HG03469 (cell line): ENCODE measurements around the gene KRT74.

ENCODE experiments used
- ATAC-seq: cut with Tn5 transposase; IDR thresholded peaks from one replicate; pipeline ENCODE4 v1.9.1; 2021; ENCODE audit warnings: mild to moderate bottlenecking, moderate library complexity, moderate number of reproducible peaks; ENCODE audit not compliant: unreplicated experiment

KRT74 gene

DNA sequence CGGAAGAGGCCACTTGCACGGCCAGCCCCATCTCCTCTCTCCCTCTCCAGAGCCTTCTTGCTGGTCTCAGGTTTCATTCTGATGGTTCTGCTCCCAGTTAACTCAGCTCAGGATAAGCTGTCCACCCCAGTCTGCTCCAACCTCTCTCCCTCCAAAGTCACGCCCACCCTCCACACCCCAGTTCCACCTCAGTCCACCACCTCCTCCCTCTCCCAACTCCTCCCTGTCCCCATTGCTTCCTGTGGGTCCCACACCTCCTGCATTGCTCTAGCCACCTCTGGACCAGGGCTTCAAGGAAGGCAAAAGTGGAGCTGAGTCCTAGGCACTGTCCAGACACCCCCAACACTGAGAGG is 33.8 kb downstream of the KRT74 start:
- no peak for ATAC-seq

- ATAC-seq, result no peak
These were observed 34.4 kb downstream of the KRT74 start for GRCh38 chr12:52539083-52539820.

DNA sequence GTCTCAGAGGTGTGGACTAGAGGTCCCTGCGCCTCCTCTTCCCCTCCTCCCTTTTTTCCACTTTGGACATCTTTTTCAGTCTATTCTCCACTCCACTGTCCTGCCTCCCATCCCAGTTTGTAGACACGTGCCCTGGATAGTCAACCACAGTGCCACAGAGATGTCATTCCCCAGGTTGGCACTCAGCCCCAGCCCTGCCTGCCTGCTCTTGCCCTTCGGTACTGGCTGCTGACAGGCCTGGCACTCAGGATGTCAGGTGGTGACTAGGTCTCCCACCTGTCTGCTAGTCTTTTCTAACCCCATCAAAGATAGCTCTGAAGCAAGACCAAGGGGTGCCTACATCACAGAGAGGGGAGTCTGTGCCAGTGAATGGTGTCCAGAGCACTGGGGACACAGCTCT is 36.5 kb downstream of the KRT74 start:
- ATAC-seq, result no peak

DNA sequence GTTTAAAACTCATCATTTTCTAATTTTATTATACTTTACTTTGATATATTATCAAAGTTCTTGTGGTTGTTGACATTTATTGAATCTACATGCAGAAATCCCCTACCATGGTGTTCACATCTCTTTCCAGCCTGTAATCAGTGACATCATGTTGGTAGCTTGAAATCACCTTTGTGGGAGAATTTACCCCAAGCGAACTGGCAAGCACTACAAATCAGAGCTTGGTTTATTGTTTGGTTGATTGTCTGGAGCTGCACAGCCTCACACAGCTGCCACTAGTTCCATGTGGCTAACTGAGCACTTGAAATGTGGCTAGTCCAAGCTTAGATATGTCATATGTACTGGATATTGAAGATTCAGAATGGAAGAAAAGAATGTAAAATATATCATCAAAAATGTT is 38.1 kb downstream of the KRT74 start:
- ATAC-seq, result no peak

DNA sequence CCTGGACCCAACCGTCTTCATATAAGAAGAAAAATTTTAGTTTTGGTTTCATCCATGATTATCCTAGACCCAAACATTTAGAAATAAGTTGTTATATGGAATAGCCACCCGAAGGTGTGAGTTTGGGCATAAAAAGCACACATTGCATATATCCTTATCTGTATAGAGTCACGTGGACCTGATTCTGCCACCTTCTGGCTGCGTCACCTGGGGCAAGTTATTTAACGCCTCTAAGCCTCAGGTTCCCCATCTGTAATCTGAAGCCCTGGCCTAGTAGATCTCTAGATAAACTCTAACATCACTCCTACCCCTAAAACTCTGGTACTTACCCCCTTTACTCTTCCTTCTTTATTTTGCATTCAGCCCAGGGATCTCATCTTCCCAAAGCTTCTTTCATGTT is 39.2 kb downstream of the KRT74 start:
- no peak for ATAC-seq

DNA sequence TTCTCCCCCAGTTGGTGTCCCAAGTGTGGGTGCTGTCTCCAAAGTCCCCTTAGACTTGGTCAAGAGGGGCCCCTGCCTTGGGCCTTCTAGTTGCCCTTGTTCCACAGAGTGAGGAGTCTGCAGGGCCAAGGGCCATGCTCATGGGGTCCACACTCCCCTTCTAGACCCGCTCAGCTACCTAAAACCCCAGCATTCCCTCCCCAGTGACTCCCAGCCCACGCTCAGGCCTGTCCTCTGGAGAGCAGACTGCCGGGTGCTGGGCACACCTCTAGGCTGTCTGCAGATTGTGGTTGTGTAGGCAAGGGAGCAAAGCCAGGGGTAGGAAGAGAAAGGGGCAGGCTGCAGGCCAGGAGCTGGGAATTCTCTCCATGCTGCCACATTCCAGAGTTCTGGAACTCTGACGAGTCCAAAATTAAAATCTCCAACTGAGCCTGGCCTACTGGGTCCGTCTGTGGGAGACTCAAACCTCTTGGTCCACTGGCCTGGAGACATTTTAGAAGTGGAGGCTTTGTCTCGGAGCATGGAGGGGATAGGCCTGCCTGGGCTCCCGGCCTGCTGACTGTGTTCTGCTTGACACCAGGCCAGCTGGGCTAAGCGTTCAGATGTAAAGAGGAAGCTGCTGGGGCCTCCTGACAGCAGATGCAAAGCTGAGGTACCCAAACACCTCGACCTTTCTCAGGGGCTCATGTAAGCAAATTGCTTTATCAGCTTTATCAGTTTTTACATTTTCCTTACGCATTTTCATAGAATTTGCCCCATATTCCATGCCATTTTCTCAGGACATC is 39.8 kb downstream of the KRT74 start:
- ATAC-seq, result no peak

GRCh38 chr12:52532636-52533035 is 41.0 kb downstream of the KRT74 start:
- ATAC-seq, result no peak

DNA sequence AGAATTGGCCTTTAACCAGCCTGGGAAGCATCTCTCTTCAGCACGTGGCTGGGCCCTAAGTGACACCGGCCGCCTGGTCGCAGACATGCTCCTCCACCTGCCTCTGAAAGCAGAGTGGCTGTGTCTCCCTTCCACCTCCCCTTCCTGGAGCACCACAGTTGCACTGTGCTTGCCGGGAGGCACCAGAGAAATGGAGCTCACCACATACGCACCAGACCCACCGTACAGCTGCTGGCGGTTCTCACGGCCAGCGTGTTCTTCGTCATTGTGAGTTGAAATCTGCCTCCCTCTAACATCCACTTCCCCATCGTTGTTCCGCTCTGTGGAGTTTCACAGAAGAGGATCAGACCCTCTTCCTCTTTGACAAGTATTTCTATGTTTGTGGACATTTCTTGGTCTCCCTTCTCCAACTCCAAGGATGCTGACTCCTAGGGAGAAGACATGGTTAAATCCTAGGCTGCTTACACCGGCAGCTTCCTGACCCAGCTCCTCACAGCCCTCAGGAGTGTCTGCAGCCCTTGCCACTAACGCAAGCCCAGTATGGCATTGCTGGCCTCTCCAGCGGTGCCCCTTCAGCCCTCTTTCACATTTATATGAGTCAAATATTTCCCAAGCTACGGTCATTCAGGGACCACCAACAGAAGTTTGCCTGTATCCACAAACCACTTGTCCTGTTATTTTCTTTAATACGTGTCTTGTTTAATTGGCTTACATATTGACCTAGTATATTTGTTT is 41.9 kb downstream of the KRT74 start:
- ATAC-seq, result no peak

DNA sequence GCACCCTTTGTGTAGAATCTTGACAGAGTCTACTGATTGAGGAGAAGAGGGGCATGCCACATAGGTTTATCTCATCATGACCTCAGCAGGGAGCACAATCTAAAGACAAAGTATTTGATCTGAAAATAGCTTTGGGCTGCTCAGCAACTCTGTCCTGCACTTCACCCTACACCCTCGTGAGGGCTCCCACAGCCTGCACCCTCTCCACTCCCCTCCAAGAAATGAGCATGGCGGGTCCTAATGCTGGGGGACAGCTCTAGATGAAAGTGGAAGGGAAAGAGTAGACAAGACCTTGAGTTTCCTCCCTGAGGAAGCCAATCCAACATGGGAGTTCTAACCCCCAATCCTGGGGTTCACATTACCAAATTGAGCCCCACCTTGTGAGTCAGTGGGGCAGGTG is 42.7 kb downstream of the KRT74 start:
- no peak for ATAC-seq

- ATAC-seq, result no peak
These were observed 43.3 kb downstream of the KRT74 start for GRCh38 chr12:52530366-52530765.

DNA sequence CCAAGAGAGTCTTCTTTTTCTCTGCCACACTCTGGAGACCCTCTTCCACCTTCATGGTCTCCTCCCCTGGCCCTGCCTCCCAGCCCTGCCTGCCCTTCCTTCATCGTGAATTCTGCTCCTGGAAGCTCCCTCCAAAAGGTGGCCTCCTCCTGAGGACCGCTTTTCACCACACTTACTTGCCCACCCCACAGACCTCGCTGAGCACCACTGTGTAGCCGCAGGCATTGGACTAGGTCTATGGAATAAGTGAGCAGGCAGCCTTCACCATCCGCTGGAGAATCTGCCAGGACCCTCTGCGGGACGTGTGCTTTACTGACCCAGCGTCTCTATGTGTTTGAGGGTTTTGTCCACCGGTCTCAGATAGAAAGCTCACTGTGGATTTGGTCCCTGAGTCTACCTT is 43.8 kb downstream of the KRT74 start:
- no peak for ATAC-seq

- no peak for ATAC-seq
These were observed 44.2 kb downstream of the KRT74 start for GRCh38 chr12:52529417-52529816.

DNA sequence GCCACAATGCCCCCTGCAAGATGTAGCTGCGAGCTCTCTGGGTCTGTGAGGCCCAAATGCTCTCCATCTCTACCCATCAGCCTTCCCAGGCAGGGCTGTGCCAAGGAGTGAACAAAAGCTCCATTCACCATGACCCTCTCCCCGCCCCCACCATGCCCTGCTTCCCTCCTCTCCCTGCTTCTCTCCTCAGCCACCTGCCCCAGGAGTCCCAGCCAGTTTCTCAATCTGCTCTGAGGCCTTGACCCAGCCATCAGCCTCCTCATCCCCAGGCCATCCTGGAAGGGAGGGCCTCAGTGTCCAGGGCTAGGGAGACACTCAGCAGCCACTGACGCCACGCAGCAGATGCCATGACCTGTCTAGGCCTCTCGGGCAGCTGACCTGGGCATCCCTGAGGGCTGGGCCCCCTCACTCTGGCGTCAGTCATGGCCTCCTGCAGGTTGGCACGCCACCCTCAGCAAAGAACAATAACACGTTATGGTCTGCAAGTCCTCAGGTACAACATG is 45.0 kb downstream of the KRT74 start:
- ATAC-seq, result no peak

DNA sequence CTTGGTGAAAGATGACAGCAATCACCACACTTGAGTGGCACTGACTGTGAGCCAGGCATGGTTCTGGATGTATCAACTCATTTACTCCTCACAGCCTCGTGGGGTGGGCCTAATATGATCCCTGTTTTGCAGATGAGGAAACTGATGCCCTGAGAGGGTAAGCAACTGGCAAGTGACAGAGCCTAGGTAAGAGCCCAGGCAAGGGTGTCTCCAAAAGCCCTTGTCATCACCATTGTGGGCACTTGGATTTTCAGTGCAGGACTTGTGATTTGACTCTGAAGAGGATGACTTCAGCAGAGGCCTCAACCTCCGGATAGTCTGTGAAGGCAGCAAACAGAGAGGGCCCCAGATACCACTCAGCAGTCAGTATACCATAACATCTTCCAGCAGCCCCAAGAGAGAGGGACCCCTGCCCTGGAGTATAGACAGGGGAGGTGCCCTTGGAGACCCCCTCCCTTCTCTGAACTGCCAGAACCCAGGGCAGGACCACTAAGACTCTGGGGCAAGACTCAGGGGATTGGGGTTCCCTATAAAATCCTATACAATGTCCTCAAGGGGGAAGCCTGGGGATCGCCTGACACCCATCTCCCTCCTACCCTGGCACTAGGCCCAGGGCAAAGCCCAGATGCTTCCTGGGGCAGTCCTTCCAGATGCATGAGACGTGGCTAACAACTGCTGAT is 46.4 kb downstream of the KRT74 start:
- ATAC-seq, result no peak

- no peak for ATAC-seq
These were observed 47.1 kb downstream of the KRT74 start for GRCh38 chr12:52526511-52526951.

- no peak for ATAC-seq
These were observed 47.8 kb downstream of the KRT74 start for GRCh38 chr12:52525661-52526499.

DNA sequence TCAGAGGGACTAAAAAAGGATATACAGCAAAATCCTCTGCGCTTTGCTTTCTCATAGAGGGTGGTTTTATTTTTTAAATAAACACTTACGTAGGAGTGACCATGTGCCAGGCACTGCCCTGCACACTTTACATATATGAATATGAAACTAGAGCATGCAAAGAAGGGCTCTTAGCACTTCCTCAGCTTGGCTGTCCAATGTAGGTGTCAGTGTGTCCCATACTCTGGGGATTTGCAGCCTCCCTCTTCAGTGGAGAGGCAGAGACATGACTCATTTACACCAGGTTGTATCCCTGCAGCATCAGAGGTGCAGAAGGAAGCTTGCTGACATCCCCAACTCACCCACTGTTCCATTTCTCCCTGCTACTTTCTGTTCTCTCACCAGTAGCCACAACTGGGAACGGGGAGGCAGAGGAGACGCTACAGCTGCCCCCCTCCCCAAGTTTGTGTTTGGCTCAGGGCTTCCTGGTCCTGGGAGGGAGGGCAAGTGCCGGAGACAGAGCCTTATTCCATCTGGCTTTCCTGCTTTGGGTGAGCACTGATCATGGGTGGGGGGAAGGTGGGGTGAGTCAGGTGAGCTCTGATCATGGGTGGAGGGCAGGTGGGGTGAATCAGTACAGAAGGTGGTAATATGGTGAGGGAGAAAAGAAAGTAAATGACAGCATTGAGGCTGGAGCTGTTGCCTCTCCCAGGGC is 48.6 kb downstream of the KRT74 start:
- no peak for ATAC-seq

- ATAC-seq, result no peak
These were observed 49.3 kb downstream of the KRT74 start for GRCh38 chr12:52524241-52524897.

GRCh38 chr12:52523824-52524223 is 49.8 kb downstream of the KRT74 start:
- ATAC-seq, result no peak
